Measurements from ENCODE around the gene CEP70.

The CEP70 gene

GRCh38 chr3:138507524-138507923, 86.5 kb downstream of the CEP70 start:
- H3K27ac ChIP-seq (ENCODE audit: low read depth, low read length, poor library complexity, severe bottlenecking), result no peak overlapping the region
- no peaks in the 10 kb centered on the region for H3K4me1 ChIP-seq (ENCODE audit: insufficient read depth, low read length, severe bottlenecking)
- H2AFZ ChIP-seq (ENCODE audit: low read length), result no peak overlapping the region
- H4K20me1 ChIP-seq (ENCODE audit: insufficient read depth, low read length), result no peaks in the 10 kb centered on the region
- TF ChIP-seq, protein P1, sequence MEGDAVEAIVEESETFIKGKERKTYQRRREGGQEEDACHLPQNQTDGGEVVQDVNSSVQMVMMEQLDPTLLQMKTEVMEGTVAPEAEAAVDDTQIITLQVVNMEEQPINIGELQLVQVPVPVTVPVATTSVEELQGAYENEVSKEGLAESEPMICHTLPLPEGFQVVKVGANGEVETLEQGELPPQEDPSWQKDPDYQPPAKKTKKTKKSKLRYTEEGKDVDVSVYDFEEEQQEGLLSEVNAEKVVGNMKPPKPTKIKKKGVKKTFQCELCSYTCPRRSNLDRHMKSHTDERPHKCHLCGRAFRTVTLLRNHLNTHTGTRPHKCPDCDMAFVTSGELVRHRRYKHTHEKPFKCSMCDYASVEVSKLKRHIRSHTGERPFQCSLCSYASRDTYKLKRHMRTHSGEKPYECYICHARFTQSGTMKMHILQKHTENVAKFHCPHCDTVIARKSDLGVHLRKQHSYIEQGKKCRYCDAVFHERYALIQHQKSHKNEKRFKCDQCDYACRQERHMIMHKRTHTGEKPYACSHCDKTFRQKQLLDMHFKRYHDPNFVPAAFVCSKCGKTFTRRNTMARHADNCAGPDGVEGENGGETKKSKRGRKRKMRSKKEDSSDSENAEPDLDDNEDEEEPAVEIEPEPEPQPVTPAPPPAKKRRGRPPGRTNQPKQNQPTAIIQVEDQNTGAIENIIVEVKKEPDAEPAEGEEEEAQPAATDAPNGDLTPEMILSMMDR (IDR thresholded peaks at IDR 0.05; ENCODE audit: low read length), result no peak
- no peak for TF ChIP-seq EZH2 (IDR thresholded peaks at IDR 0.05; ENCODE audit: borderline replicate concordance, low read length)
- no peaks in the 10 kb centered on the region for H3K36me3 ChIP-seq (ENCODE audit: insufficient read depth, low read length)
- no peak overlapping the region for H3K4me3 ChIP-seq (ENCODE audit: low read depth, low read length, poor library complexity, severe bottlenecking)
- H3K4me2 ChIP-seq (ENCODE audit: low read length), result no peak overlapping the region
- H3K9me3 ChIP-seq (ENCODE audit: low read length), result no peaks in the 10 kb centered on the region
- no peaks in the 10 kb centered on the region for H3K27me3 ChIP-seq (ENCODE audit: insufficient read depth, low read length)
- no peaks in the 10 kb centered on the region for H3F3A ChIP-seq (ENCODE audit: insufficient read depth, low read length)
- no peaks in the 10 kb centered on the region for H3K79me2 ChIP-seq (ENCODE audit: insufficient read depth, low read length)
- no peak overlapping the region for H3K9ac ChIP-seq (ENCODE audit: low read length)
- H3K9me2 ChIP-seq (ENCODE audit: low read depth, low read length), result no peaks in the 10 kb centered on the region

- no peak overlapping the region for H2AFZ ChIP-seq (ENCODE audit: low read length)
- H3F3A ChIP-seq (ENCODE audit: insufficient read depth, low read length), result no peaks in the 10 kb centered on the region
- H3K79me2 ChIP-seq (ENCODE audit: insufficient read depth, low read length), result no peaks in the 10 kb centered on the region
- no peaks in the 10 kb centered on the region for H3K9me2 ChIP-seq (ENCODE audit: low read depth, low read length)
- H3K4me3 ChIP-seq (ENCODE audit: low read depth, low read length, poor library complexity, severe bottlenecking), result no peak overlapping the region
- no peak for TF ChIP-seq EZH2 (IDR thresholded peaks at IDR 0.05; ENCODE audit: borderline replicate concordance, low read length)
- TF ChIP-seq, protein P1 (IDR thresholded peaks at IDR 0.05; ENCODE audit: low read length), result no peak
- H4K20me1 ChIP-seq (ENCODE audit: insufficient read depth, low read length), result no peaks in the 10 kb centered on the region
- H3K4me1 ChIP-seq (ENCODE audit: insufficient read depth, low read length, severe bottlenecking), result no peaks in the 10 kb centered on the region
- H3K9ac ChIP-seq (ENCODE audit: low read length), result no peak overlapping the region
- H3K27ac ChIP-seq (ENCODE audit: low read depth, low read length, poor library complexity, severe bottlenecking), result no peak overlapping the region
- no peak overlapping the region for H3K4me2 ChIP-seq (ENCODE audit: low read length)
- H3K36me3 ChIP-seq (ENCODE audit: insufficient read depth, low read length), result peaks cover under 1% of the 10 kb centered on the region; the same call in 1 of the 2 replicates
- no peaks in the 10 kb centered on the region for H3K9me3 ChIP-seq (ENCODE audit: low read length)
- H3K27me3 ChIP-seq (ENCODE audit: insufficient read depth, low read length), result no peaks in the 10 kb centered on the region
These were observed 95.1 kb downstream of the CEP70 start for GRCh38 chr3:138498991-138499390.

GRCh38 chr3:138497851-138498250, 96.2 kb downstream of the CEP70 start:
- H2AFZ ChIP-seq (ENCODE audit: low read length), result no peak overlapping the region
- H3K4me3 ChIP-seq (ENCODE audit: low read depth, low read length, poor library complexity, severe bottlenecking), result no peak overlapping the region
- no peaks in the 10 kb centered on the region for H3K4me1 ChIP-seq (ENCODE audit: insufficient read depth, low read length, severe bottlenecking)
- peaks cover 4% of the 10 kb centered on the region; the same call in 1 of the 2 replicates for H3K36me3 ChIP-seq (ENCODE audit: insufficient read depth, low read length)
- no peaks in the 10 kb centered on the region for H3K79me2 ChIP-seq (ENCODE audit: insufficient read depth, low read length)
- TF ChIP-seq, protein P1 (IDR thresholded peaks at IDR 0.05; ENCODE audit: low read length), result no peak
- TF ChIP-seq EZH2 (IDR thresholded peaks at IDR 0.05; ENCODE audit: borderline replicate concordance, low read length), result no peak
- H3K27me3 ChIP-seq (ENCODE audit: insufficient read depth, low read length), result no peaks in the 10 kb centered on the region
- no peaks in the 10 kb centered on the region for H4K20me1 ChIP-seq (ENCODE audit: insufficient read depth, low read length)
- no peak overlapping the region for H3K9ac ChIP-seq (ENCODE audit: low read length)
- H3F3A ChIP-seq (ENCODE audit: insufficient read depth, low read length), result no peaks in the 10 kb centered on the region
- no peak overlapping the region for H3K4me2 ChIP-seq (ENCODE audit: low read length)
- no peaks in the 10 kb centered on the region for H3K9me2 ChIP-seq (ENCODE audit: low read depth, low read length)
- H3K9me3 ChIP-seq (ENCODE audit: low read length), result no peaks in the 10 kb centered on the region
- no peak overlapping the region for H3K27ac ChIP-seq (ENCODE audit: low read depth, low read length, poor library complexity, severe bottlenecking)

Data from OCI-LY1 (cell line).